ENCODE data around the gene AP4S1.

- no peak for TF ChIP-seq POLR2A (IDR thresholded peaks at IDR 0.05)
- TF ChIP-seq, protein P1, sequence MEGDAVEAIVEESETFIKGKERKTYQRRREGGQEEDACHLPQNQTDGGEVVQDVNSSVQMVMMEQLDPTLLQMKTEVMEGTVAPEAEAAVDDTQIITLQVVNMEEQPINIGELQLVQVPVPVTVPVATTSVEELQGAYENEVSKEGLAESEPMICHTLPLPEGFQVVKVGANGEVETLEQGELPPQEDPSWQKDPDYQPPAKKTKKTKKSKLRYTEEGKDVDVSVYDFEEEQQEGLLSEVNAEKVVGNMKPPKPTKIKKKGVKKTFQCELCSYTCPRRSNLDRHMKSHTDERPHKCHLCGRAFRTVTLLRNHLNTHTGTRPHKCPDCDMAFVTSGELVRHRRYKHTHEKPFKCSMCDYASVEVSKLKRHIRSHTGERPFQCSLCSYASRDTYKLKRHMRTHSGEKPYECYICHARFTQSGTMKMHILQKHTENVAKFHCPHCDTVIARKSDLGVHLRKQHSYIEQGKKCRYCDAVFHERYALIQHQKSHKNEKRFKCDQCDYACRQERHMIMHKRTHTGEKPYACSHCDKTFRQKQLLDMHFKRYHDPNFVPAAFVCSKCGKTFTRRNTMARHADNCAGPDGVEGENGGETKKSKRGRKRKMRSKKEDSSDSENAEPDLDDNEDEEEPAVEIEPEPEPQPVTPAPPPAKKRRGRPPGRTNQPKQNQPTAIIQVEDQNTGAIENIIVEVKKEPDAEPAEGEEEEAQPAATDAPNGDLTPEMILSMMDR (IDR thresholded peaks at IDR 0.05 in 8 of 11, conservative IDR thresholded peaks at IDR 0.05 in 3 of 11) = no peak
Measured at GRCh38 chr14:31036552-31036951, 11.1 kb downstream of the AP4S1 start.
